DND-41 (cell line): ENCODE measurements around the gene RAD51B.

Experiments
- CTCF ChIP-seq: IDR thresholded peaks from 2 replicates; pipeline ENCODE4 v1.5.1; 2012; ENCODE audit warnings: borderline replicate concordance, low read length, moderate library complexity, mild to moderate bottlenecking; ENCODE audit not compliant: poor library complexity, severe bottlenecking; ENCODE audit errors: extremely low read depth
- EZH2 ChIP-seq: IDR thresholded peaks from 3 replicates; pipeline ENCODE4 v1.6.1; 2012; ENCODE audit warnings: borderline replicate concordance, low read depth, mild to moderate bottlenecking, moderate library complexity, low read length, inconsistent platforms; ENCODE audit not compliant: severe bottlenecking

- no peak for TF ChIP-seq CTCF
- no peak for TF ChIP-seq EZH2
Observed at GRCh38 chr14:67941456-67942018, 122.0 kb downstream of the RAD51B start.
